Stomach (tissue), 4 donors: ENCODE measurements around the gene GPS1.

Experiments
- CTCF ChIP-seq, 7 experiments: fragments of 450-650 bp in 4 of 7; fragments of 200-600 bp in 3 of 7; sonication (generic) in 3 of 7; IDR thresholded peaks; one replicate each; pipeline ENCODE4 v1.5.1; 2016 to 2019; ENCODE audit warnings: antibody characterized with exemption in 7 of 7, control low read depth in 2 of 7, mild to moderate bottlenecking in 1 of 7
- POLR2A ChIP-seq, 4 donors: fragments of 450-650 bp; IDR thresholded peaks; one replicate each; pipeline ENCODE4 v1.6.1; 2016; ENCODE audit warnings: antibody characterized with exemption in 4 of 4, control low read depth in 2 of 4, mild to moderate bottlenecking in 1 of 4, moderate library complexity in 1 of 4
- POLR2AphosphoS5 ChIP-seq, 3 donors: sonication (generic); formaldehyde crosslinking; IDR thresholded peaks; one replicate each; pipeline ENCODE4 v1.6.1; 2016; ENCODE audit warnings: antibody characterized with exemption in 3 of 3

GRCh38 chr17:82104797-82105416, 53.2 kb downstream of the GPS1 start:
- TF ChIP-seq POLR2AphosphoS5 (IDR thresholded peaks at IDR 0.05), result no peak
- no peak for TF ChIP-seq CTCF (IDR thresholded peaks at IDR 0.05)
- no peak for TF ChIP-seq POLR2A (IDR thresholded peaks at IDR 0.05)
